Stimulated activated CD4-positive, alpha-beta T cell treated with anti-CD3 and anti-CD28 coated beads, Interleukin-15, amount 100 ng/mL, for 48 hours (primary cell): ENCODE results near the gene RGS14.
A peak's percentile ranks its signal among the peaks of the same experiment; 100 is the strongest.

Experiments used
- DNase-seq, 2 donors: peaks; one replicate each; pipeline ENCODE4 v3.0.0-alpha.2; 2020; ENCODE audit warnings: low read depth in 2 of 2

The RGS14 gene

DNA sequence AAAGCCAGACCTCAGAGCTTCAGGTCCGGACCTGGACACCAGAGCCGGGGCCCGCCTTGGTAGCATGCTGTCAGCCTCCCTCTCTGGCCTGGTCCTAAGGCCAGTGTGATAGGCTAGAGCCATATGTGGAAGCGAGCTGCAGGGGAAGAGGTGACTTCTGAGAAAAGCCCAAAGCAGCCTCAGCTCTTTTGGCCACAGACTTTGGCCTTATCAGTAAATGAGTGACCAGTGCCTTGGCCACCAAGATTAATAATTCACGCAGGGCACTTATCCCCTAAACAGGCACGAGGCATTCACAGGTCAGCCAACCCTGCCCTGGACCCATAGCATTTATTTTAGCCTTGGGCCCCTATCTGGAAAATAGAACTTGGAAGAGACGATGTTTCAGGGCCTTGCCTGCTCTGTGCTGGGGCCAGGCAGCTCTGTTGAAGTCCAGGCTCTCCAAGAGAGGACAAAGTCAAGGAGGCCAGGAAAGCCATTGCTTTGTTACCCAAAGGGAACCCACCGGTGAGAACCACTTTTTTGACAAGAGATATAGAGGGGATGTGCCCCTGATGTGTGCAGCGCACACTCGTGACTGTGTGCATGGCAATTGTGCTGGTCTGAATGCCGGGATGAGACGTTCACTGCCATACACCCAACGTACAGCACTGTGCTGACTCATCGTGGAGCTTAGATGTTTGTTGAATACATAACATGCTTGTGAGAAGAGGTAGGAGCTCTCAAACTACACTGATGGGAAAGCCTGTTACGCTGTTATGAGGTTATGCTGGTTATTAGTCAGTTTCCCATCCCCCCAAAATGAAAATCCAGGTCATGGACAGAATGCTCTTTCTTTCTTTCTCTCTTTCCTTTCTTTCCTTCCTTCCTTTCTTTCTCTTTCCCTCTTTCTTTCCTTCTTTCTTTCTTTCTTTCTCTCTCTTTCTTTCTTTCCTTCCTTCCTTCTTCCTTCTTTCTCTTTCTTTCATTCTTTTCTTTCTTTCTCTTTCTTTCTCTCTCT, 21.5 kb downstream of the RGS14 start:
- DNase-seq = peak in 1 of 2 donors; percentile 45

DNA sequence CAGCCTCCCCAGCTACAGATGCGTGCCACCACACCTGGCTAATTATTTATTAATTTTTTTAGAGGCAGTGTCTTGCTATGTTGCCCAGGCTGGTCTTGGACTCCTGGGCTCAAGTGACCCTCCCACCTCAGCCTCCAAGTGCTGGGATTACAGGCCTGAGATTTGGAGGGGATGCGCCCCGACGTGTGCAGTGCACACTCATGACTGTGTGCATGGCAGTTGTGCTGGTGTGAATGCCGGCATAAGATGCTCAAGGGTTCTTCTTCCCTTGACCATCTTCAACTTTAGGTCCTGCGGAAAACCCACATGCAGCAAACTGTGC, 23.0 kb downstream of the RGS14 start:
- DNase-seq = no peak

- no peak for DNase-seq
Measured at GRCh38 chr5:177382423-177383029, 24.8 kb downstream of the RGS14 start.

- DNase-seq = no peak
Measured at GRCh38 chr5:177383181-177383580, 25.5 kb downstream of the RGS14 start.

DNA sequence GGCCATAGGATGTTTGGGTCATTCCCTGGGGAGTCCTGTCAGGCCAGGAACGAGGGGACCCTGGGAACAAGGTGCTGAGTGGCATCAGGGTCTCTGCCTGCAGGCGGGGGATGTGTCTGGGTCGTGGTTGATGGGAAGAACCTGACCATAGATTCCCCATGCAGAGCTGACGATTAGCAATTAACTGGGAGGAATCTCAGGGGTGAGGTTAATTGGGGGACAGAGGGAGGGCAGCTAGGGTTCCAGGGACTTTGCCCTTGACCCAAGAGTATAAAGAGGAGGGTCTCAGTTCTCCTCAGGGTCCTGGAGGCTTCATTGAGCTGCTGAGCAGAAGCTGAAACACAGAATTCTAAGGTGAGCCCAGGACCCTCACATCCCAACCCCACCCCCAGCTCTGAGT, 26.4 kb downstream of the RGS14 start, which contains the start of gene SLC34A1:
Gene SLC34A1, plus strand, starts transcription at position 301 of the 400 bp plus-strand sequence. CDS start 1,308 bp downstream, outside the sequence.
- DNase-seq = no peak

DNA sequence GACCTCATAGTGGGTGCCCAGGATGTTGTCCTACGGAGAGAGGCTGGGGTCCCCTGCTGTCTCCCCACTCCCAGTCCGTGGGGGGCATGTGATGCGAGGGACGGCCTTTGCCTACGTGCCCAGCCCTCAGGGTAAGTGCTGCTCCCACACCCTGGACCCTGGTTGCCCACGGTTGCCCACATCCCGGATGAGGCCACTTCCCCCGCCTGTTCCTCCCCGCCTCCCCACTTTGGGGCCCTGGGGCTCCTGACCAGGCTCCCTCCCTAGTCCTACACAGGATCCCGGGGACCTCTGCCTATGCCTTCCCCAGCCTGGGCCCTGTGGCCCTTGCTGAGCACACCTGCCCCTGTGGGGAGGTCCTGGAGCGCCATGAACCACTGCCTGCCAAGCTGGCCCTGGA, 28.0 kb downstream of the RGS14 start:
- no peak for DNase-seq

- DNase-seq = no peak
Measured at GRCh38 chr5:177386542-177386941, 28.8 kb downstream of the RGS14 start.

DNA sequence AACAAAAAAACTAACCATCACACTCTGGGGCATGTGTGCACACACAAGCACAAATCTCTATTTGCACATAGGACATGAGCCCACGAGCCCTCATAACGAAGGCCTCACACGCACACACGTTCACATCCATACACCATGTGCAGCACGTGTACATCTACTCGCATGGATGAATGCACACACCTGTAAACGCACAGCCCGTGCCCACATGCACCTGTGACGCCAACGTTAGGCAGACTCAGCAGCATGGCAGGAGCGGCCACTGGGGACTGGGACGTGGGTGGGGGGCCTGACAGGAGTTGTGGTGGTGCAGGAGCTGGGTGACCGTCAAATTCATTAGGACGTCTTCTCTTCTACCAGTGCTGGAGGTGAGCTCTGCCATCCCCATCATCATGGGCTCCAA, 29.7 kb downstream of the RGS14 start:
- DNase-seq = no peak

DNA sequence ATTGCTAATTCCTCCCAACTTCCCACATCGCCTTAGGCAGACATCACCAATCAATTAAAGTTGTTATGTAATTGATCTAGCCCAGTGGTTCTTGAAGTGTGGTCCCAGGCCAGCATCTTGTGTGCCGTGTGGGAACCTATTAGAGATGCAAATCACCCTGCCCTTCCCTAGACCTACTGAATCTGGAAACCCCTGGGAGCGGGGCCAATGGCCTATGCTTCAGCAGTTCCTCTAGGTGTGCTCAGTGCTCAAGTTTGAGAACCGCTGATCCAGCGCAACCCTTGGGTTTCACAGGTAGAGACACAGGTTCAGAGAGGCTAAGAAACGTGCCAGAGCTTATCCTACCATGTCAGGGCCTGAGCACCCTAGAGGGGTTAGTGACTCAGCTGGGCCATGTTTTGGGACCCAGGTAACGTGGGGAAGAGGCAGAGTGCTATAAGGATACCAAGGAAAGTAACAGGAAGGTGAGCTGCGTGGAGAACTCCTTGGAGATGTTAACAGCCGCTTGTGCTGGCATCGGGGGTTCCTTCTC, 30.9 kb downstream of the RGS14 start:
- no peak for DNase-seq

- peak; percentile 38 to 45 for DNase-seq
Measured at GRCh38 chr5:177389241-177390169, 31.8 kb downstream of the RGS14 start.

- DNase-seq = peak; percentile 79 to 86
Measured at GRCh38 chr5:177390363-177391300, 32.9 kb downstream of the RGS14 start.

DNA sequence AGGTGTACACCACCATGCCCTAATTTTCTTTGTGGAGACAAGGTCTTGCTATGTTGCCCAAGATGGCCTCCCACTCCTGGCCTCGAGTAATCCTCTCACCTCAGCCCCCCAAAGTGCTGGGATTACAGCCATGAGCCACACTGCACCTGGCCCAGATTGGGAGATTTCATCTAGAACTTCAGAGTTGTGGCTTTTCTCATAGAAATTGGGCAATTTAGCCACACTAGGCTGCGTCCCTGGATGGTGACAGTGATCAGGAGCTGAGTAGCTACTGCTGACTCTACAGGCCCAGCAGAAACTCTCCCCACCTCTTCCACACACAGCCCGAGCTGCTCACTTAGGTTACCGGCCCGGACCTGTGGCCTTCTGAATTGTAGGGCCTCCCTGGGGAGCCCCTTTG, 35.0 kb downstream of the RGS14 start:
- no peak for DNase-seq

DNA sequence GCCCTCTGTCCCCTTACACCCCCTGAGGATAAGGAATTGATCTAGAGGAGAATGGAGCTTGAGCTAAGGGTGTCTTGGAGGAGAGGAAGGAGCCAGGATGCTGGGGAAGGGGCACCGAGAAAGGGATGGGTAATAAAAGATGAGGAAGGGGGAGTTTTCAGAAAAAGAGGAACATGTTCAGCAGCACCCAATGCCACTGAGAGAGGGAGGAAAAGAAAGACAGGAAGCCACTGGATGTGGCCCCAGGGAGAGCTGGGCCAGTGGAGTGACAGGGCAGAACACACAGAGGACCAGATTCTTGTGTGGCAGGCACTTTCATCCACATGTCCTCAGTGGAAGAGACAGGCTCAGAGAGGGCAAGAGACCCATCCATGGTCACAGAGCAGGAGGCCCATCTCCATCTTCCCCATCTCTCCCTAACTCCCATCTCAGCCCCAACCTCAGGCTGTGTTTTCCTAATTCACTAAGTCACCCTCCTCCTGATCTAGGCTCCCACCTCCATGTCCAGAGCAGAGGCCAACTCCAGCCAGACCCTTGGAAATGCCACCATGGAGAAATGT, 35.6 kb downstream of the RGS14 start:
- DNase-seq = no peak

DNA sequence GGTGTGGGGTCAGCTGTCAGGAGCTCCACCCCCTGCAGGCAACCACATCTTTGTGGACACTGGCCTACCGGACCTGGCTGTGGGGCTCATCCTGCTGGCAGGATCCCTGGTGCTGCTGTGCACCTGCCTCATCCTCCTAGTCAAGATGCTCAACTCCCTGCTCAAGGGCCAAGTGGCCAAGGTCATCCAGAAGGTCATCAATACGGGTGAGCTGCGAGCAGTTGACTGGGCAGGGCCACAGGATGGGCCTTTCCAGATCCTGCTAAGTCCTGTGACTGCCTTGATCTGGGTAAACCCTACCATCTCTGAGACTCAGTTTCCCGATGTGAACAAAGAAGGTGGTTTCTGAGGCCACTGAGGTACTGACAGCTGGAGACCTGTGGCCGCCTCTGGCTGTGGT, 36.3 kb downstream of the RGS14 start:
- no peak for DNase-seq

GRCh38 chr5:177396078-177396477, 38.4 kb downstream of the RGS14 start:
- no peak for DNase-seq

DNA sequence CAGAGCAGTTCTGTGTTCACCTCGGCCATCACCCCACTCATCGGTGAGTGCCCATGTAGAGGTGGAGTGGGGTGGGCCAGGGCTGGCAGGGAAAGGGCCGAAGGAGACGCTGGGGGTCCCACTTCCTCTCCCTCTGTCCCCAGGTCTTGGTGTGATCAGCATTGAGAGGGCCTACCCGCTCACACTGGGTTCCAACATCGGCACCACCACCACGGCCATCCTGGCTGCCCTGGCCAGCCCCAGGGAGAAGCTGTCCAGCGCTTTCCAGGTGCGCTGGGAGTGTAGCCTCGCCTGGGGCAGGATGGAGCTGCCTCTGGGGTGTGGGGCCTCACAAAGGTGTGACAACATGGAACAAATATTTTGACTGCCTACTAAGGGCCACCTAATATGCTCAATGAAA, 39.1 kb downstream of the RGS14 start:
- DNase-seq = no peak

- no peak for DNase-seq
Measured at GRCh38 chr5:177397875-177398390, 40.2 kb downstream of the RGS14 start.

- DNase-seq = no peak
Measured at GRCh38 chr5:177399997-177400868, 42.5 kb downstream of the RGS14 start, which contains the start of gene PFN3. TSS of gene PFN3 (minus strand) at chr5:177400661. CDS start at chr5:177400576, 85 bp downstream.
